Adrenal gland (tissue), 12 donors: Measurements from ENCODE around the gene RNF169. TPM values are rescaled to one million over a fixed set of nuclear protein-coding genes. Genes with fewer than 3 reads are reported as not detected.
"Not testable (repeated sequence)": the region's sequence is repeated elsewhere in the genome, so short reads cannot be mapped to it uniquely, and the experiment has no call there.

Source experiments
- DNase-seq, 7 donors: peaks; one replicate each; pipeline ENCODE4 v3.0.0-alpha.2; 2019 to 2020
- H3K27ac ChIP-seq, 5 donors: fragments of 200-600 bp; sonication (generic) in 4 of 5; 1 replicate in 3 of 5; 2 replicates in 2 of 5; pipeline versions ENCODE4 v1.5.1 to v1.8.0; 2016 to 2020; ENCODE audit warnings: mild to moderate bottlenecking in 1 of 5
- H3K27me3 ChIP-seq: fragments of 200-600 bp; 2 replicates; pipeline ENCODE4 v1.8.0; 2021
- H3K36me3 ChIP-seq, 2 donors: fragments of 200-600 bp; replicated peaks in 1 of 2; 1 replicate in 1 of 2; 2 replicates in 1 of 2; pipeline versions ENCODE4 v1.5.1 to v1.8.0; 2018 to 2022
- H3K4me1 ChIP-seq, 2 donors: fragments of 200-600 bp; replicated peaks in 1 of 2; 1 replicate in 1 of 2; 2 replicates in 1 of 2; pipeline versions ENCODE4 v1.5.1 to v1.8.0; 2018 to 2021
- H3K4me3 ChIP-seq, 4 donors: fragments of 200-600 bp; sonication (generic) in 3 of 4; one replicate each; pipeline ENCODE4 v1.5.1; 2016 to 2018
- H3K9me3 ChIP-seq, 3 donors: fragments of 200-600 bp; sonication (generic) in 1 of 3; replicated peaks in 1 of 3; 1 replicate in 2 of 3; 2 replicates in 1 of 3; pipeline versions ENCODE4 v1.5.1 to v1.8.0; 2016 to 2021
- POLR2A ChIP-seq, 2 donors: fragments of 450-650 bp; IDR thresholded peaks; one replicate each; pipeline ENCODE4 v1.6.1; 2017; ENCODE audit warnings: antibody characterized with exemption in 2 of 2, mild to moderate bottlenecking in 2 of 2, moderate library complexity in 1 of 2
- WGBS, 4 donors: extraction: QIAGEN DNeasy Blood & Tissue Kit in 2 of 4; methylation state at CpG; one replicate each; pipeline versions ENCODE4 v1.1.5 to v1.1.7; 2013 to 2017; 5-methylcytosine and 5-hydroxymethylcytosine counted together
- intact Hi-C, 2 donors: fragments of 100-400 bp; cut with DNase I; formaldehyde crosslinking; loops; one replicate each; pipeline versions ENCODE4 v1.14.1 to v1.15.0; 2022 to 2023
- polyA plus RNA-seq, 3 donors: library from polyadenylated mRNA; stranded (reverse); fragments of 200-250 nt in 2 of 3; fragments of 350-450 nt in 1 of 3; fragmentation: Illumina TruSeq in 1 of 3; extraction: RNeasy Lipid Tissue Mini Kit (QIAGEN cat#74804) in 1 of 3; gene quantifications; one replicate each; pipeline ENCODE4 v1.2.3, GENCODE V29; 2013 to 2014
- total RNA-seq, 9 donors: library from RNA; depleted of rRNA in 4 of 9; stranded (reverse); fragments of >200 nt in 4 of 9; fragments of 120-200 nt in 1 of 9; fragmentation: NEBNext Ultra II Directional in 1 of 9; extraction: Animal tissue kit (Norgen Biotek cat#: 25700) in 1 of 9; gene quantifications; one replicate each; pipeline versions ENCODE4 v1.1.0 to v1.2.4, GENCODE V29; 2013 to 2023
- TF ChIP-seq, protein P1 (sequence below), 6 experiments: fragments of 450-650 bp in 4 of 6; fragments of 200-600 bp in 2 of 6; sonication (generic) in 1 of 6; IDR thresholded peaks; 1 replicate in 5 of 6; 2 replicates in 1 of 6; pipeline versions ENCODE4 v1.5.1 to v1.8.0; 2016 to 2021; ENCODE audit warnings: antibody characterized with exemption in 6 of 6, mild to moderate bottlenecking in 2 of 6, moderate library complexity in 1 of 6
- donor health status: healthy with polysubstance abuse.
- donor health status: Bipolar disorder and iron deficiency.
- donor health status: DM: yes; HTN: yes; CAD: no.
- donor health status: DM: no; HTN: no; CAD: no.
- donor health status: DM: no; HTN: no; CAD: no.
- donor health status: DM: yes; HTN: yes; CAD: no.

RNF169 gene
- total and polyA plus RNA-seq, 12 donors: 1.9 to 17.8 (median 11.0) TPM

DNA sequence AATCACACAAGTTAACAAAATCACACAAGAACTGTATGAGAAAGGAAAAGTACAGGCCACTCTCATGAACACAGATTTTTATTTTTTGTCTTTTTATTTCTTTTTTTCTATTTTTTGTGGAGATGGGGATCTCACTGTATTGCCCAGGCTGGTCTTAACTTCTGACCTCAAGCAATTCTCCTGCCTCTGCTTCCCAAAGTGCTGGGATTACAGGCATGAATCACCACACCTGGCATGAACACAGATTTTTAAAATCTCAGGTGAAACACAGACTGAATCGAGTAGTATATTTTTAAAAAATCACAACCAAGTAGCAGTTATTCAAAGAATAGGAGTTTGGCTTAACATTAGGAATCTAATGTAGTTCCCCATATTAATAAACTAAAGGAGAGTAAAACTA, 18.3 kb downstream of the RNF169 start:
- WGBS, 4 donors: 95 to 98% (median 96%) methylated on average over 1 of the region's 1 CpG
- no peaks in the 10 kb centered on the region for H3K36me3 ChIP-seq
- intact Hi-C loops: loop anchor here in 1 of 2 donors (10.0 kb wide), 1 partner anchor 608 kb away; no protein-coding TSS in a partner anchor
- no peak overlapping the region for H3K27ac ChIP-seq
- no peaks in the 10 kb centered on the region for H3K9me3 ChIP-seq
- no peaks in the 10 kb centered on the region for H3K27me3 ChIP-seq
- TF ChIP-seq, protein P1, sequence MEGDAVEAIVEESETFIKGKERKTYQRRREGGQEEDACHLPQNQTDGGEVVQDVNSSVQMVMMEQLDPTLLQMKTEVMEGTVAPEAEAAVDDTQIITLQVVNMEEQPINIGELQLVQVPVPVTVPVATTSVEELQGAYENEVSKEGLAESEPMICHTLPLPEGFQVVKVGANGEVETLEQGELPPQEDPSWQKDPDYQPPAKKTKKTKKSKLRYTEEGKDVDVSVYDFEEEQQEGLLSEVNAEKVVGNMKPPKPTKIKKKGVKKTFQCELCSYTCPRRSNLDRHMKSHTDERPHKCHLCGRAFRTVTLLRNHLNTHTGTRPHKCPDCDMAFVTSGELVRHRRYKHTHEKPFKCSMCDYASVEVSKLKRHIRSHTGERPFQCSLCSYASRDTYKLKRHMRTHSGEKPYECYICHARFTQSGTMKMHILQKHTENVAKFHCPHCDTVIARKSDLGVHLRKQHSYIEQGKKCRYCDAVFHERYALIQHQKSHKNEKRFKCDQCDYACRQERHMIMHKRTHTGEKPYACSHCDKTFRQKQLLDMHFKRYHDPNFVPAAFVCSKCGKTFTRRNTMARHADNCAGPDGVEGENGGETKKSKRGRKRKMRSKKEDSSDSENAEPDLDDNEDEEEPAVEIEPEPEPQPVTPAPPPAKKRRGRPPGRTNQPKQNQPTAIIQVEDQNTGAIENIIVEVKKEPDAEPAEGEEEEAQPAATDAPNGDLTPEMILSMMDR (IDR thresholded peaks at IDR 0.05): no peak
- TF ChIP-seq POLR2A (IDR thresholded peaks at IDR 0.05): no peak
- DNase-seq: no peak
- peaks cover 0 to under 1% of the 10 kb centered on the region in 2 donors for H3K4me1 ChIP-seq
- H3K4me3 ChIP-seq: no peak overlapping the region

GRCh38 chr11:74768172-74768651, 19.6 kb downstream of the RNF169 start:
- not testable (repeated sequence) for H3K36me3 ChIP-seq, H3K9me3 ChIP-seq, H3K4me1 ChIP-seq, H3K4me3 ChIP-seq, H3K27me3 ChIP-seq, DNase-seq, H3K27ac ChIP-seq
- 83 to 91% (median 89%) methylated on average over 9 of the region's 9 CpGs for WGBS, 4 donors
- intact Hi-C loops: loop anchor here in 1 of 2 donors (10.0 kb wide), 1 partner anchor 607 kb away; no protein-coding TSS in a partner anchor

- Histone ChIP-seq H3K36me3 (no peaks in the 10 kb centered on the region), H3K27ac (no peak overlapping the region), H3K4me1 (peaks cover 0 to 7% of the 10 kb centered on the region in 2 donors), H3K9me3 (no peaks in the 10 kb centered on the region), H3K27me3 (no peaks in the 10 kb centered on the region), H3K4me3 (no peak overlapping the region)
- TF ChIP-seq, protein P1 (IDR thresholded peaks at IDR 0.05): no peak
- TF ChIP-seq POLR2A (IDR thresholded peaks at IDR 0.05): no peak
- no peak for DNase-seq
- 80 to 85% (median 84%) methylated on average over 2 of the region's 2 CpGs for WGBS, 4 donors
- intact Hi-C loops: loop anchor here in 1 of 2 donors (10.0 kb wide), 1 partner anchor 606 kb away; no protein-coding TSS in a partner anchor
These were observed 20.5 kb downstream of the RNF169 start for GRCh38 chr11:74769055-74769707.

- Histone ChIP-seq H3K4me3 (no peak overlapping the region), H3K27me3 (no peaks in the 10 kb centered on the region), H3K27ac (no peak overlapping the region), H3K4me1 (peaks cover 0 to 7% of the 10 kb centered on the region in 2 donors), H3K9me3 (no peaks in the 10 kb centered on the region), H3K36me3 (no peaks in the 10 kb centered on the region)
- intact Hi-C loops: no loop called here
- TF ChIP-seq, protein P1 (IDR thresholded peaks at IDR 0.05): no peak
- TF ChIP-seq POLR2A (IDR thresholded peaks at IDR 0.05): no peak
- no peak for DNase-seq
- 72 to 77% (median 73%) methylated on average over 5 of the region's 5 CpGs for WGBS, 4 donors
These were observed 21.8 kb downstream of the RNF169 start for GRCh38 chr11:74770456-74770855.

DNA sequence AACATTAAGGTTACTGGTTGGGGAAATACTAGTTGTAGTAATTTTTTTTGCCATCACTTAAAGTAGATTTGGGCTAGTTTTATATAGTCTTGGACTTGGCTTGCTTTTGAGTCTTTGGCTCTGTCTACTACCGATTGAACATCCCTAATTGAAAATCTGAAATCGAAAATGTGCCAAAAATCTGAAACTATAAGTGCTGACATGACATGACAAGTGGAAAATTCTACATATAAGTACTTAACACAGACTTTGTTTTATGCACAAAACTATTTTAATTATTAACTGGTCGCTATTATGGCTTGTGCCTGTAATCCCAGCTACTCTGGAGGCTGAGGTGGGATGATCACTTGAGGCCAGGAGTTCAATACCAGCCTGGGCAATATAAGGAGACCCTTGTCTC, 22.5 kb downstream of the RNF169 start:
- intact Hi-C loops: no loop called here
- H3K9me3 ChIP-seq: no peaks in the 10 kb centered on the region
- WGBS, 4 donors: 94 to 100% (median 96%) methylated on average over 3 of the region's 3 CpGs
- no peaks in the 10 kb centered on the region for H3K36me3 ChIP-seq
- peaks cover 0 to 7% of the 10 kb centered on the region in 2 donors for H3K4me1 ChIP-seq
- no peak overlapping the region for H3K27ac ChIP-seq
- TF ChIP-seq, protein P1 (IDR thresholded peaks at IDR 0.05): no peak
- no peak for TF ChIP-seq POLR2A (IDR thresholded peaks at IDR 0.05)
- H3K4me3 ChIP-seq: no peak overlapping the region
- no peaks in the 10 kb centered on the region for H3K27me3 ChIP-seq
- DNase-seq: no peak
